Cardiac septum (tissue), 1 donor: ENCODE data around the gene HOXA13. TPM values are rescaled to one million over a fixed set of nuclear protein-coding genes. Genes with fewer than 3 reads are reported as not detected.

Experiments
- DNase-seq: peaks from one replicate; pipeline ENCODE4 v3.0.0-alpha.2; 2020; ENCODE audit warnings: low spot score
- intact Hi-C: fragments of 100-400 bp; cut with DNase I; formaldehyde crosslinking; loops from one replicate; pipeline ENCODE4 v1.14.0; 2022
- microRNA-seq: library from miRNA; unstranded; fragments of <30 nt; microRNA quantifications from one replicate; pipeline ENCODE4 v1.2.0, GENCODE V29; 2020
- total RNA-seq: library from RNA; stranded (reverse); fragmentation: NEBNext Ultra II Directional; extraction: Animal tissue kit (Norgen Biotek cat#: 25700); gene quantifications from one replicate; pipeline ENCODE4 v1.2.1, GENCODE V29; 2021
- donor health status: DM: no; HTN: no; CAD: no.

The HOXA13 gene
- total RNA-seq, 1 donor from 2014 or later = not detected

DNA sequence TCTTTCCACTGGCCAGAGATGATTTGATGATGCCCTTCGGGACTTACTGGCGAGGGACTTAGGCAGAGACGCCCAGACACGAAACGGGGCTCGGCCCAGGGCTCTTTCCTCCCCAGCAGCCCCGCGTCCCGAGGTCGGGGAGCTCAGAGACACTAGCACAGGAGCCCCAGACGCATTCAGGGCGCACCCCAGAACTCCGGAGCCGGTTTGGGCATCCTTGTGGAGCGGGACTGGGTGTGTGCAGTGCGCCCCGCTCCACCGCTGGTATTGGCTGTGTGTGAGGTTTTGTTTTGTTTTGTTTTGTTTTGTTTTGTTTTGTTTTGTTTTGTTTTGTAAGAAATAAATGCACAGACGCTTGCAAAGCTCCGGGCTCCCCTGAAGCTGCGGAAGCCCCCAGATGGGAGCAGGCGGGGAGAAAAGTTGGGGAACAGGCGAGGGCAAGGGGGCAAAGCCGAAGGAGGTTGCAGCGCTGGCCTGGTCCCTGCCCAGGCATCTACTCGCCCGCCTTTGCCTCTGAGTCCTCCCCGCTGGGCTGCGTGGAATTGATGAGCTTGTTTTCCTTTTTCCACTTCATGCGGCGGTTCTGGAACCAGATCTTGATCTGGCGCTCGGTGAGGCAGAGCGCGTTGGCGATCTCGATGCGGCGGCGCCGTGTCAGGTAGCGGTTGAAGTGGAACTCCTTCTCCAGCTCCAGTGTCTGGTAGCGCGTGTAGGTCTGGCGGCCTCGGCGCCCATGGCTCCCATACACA lies 54.6 kb downstream of the HOXA13 start:
- DNase-seq = peak; percentile 47
- intact Hi-C loops = no loop called here

DNA sequence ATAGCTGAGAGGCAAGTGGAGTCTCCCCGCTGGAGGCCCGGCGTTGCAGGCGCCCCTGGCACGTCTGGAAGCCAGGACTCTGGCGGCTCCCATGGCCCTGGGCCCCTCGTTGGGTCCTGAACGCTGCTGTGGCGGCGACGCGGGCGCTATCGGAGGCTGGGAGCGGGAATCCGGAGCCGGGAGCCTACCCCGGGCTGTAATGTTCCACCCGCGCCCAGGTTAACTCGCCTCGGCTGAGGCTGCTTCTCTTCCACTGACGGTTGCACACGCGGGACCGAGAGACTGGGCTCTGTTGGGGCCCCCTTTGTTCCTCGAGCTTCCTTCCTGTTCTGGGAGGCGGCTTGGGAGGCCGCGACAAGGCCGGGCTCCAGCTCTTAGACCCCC lies 55.1 kb downstream of the HOXA13 start:
- DNase-seq = peak; percentile 47
- intact Hi-C loops = no loop called here

Small RNA genes within 50 kb of the gene (microRNA-seq; reads per million reads assigned to microRNA genes)
- gene MIR196B = 13.3 reads per million, percentile 26 among the genes with 10 or more reads in this experiment

Other genes starting within 250 kb of the HOXA13 start
- gene HOXA1, start 104.1 kb downstream of the HOXA13 start, total RNA-seq = 0.19 TPM
- 0.30 TPM for gene HOXA2, start 97.4 kb downstream of the HOXA13 start, total RNA-seq
- 1.1 TPM for gene HOXA4, start 69.3 kb downstream of the HOXA13 start, total RNA-seq
- 0.30 TPM for gene HOXA5, start 56.4 kb downstream of the HOXA13 start, total RNA-seq
- gene HOXA6, start 52.3 kb downstream of the HOXA13 start, total RNA-seq = not detected
- 0.40 TPM for gene HOXA3, start 47.5 kb downstream of the HOXA13 start, total RNA-seq
- gene HOXA7, start 43.4 kb downstream of the HOXA13 start, total RNA-seq = not detected
- not detected for gene HOXA9, start 34.6 kb downstream of the HOXA13 start, total RNA-seq
- not detected for gene HOXA10, start 25.8 kb downstream of the HOXA13 start, total RNA-seq
- gene HOXA11, start 14.9 kb downstream of the HOXA13 start, total RNA-seq = not detected
- gene EVX1, start 42.7 kb upstream of the HOXA13 start, total RNA-seq = not detected